ENCODE data around the gene SORBS1. TPM values are rescaled to one million over a fixed set of nuclear protein-coding genes. Genes with fewer than 3 reads are reported as not detected.

Gene SORBS1
- total and polyA plus RNA-seq, 4 donors, result 13.1 to 68.9 (median 44.0) TPM

- TF ChIP-seq CTCF (IDR thresholded peaks at IDR 0.05; ENCODE audit: control extremely low read depth, extremely low read depth), result peak; percentile 85
- Histone ChIP-seq H3K36me3 (ENCODE audit: control insufficient read depth in 4 of 4, insufficient read depth in 4 of 4, low read length in 4 of 4) (peaks cover 0 to 7% (median 2%) of the 10 kb centered on the region in 4 donors), H3K4me1 (ENCODE audit: control insufficient read depth in 5 of 5, insufficient read depth in 5 of 5, low read length in 5 of 5) (peaks cover 0 to 11% (median 0%) of the 10 kb centered on the region in 5 donors), H3K27me3 (ENCODE audit: control insufficient read depth in 3 of 3, insufficient read depth in 3 of 3, low read length in 2 of 3) (no peaks in the 10 kb centered on the region), H3K27ac (ENCODE audit: low read depth in 1 of 2, low read length in 1 of 2) (no peak overlapping the region), H3K9ac (ENCODE audit: insufficient read depth in 1 of 2, low read length in 2 of 2) (no peak overlapping the region), H3K9me3 (ENCODE audit: control insufficient read depth in 4 of 4, insufficient read depth in 3 of 4, low read length in 3 of 4) (no peaks in the 10 kb centered on the region), H3K4me3 (no peak overlapping the region)
- DNase-seq, result peak; percentile 37 to 82 (median 81)
- WGBS, 2 donors, result 1 to 4% methylated on average over 2 of the region's 2 CpGs
- ATAC-seq (ENCODE audit: insufficient read depth, low FRiP score), result no peak
Observed at GRCh38 chr10:95363303-95363912, 197.8 kb downstream of the SORBS1 start.

GRCh38 chr10:95360122-95360714 lies 201.0 kb downstream of the SORBS1 start:
- no peak for TF ChIP-seq CTCF (IDR thresholded peaks at IDR 0.05; ENCODE audit: control extremely low read depth, extremely low read depth)
- ATAC-seq (ENCODE audit: insufficient read depth, low FRiP score) (no peak), DNase-seq (peak; percentile 16 to 24 (median 20))
- Histone ChIP-seq H3K4me1 (ENCODE audit: control insufficient read depth in 5 of 5, insufficient read depth in 5 of 5, low read length in 5 of 5) (peaks cover 0 to 11% (median 0%) of the 10 kb centered on the region in 5 donors), H3K27me3 (ENCODE audit: control insufficient read depth in 3 of 3, insufficient read depth in 3 of 3, low read length in 2 of 3) (no peaks in the 10 kb centered on the region), H3K9ac (ENCODE audit: insufficient read depth in 1 of 2, low read length in 2 of 2) (no peak overlapping the region), H3K9me3 (ENCODE audit: control insufficient read depth in 4 of 4, insufficient read depth in 3 of 4, low read length in 3 of 4) (no peaks in the 10 kb centered on the region), H3K27ac (ENCODE audit: low read depth in 1 of 2, low read length in 1 of 2) (no peak overlapping the region), H3K36me3 (ENCODE audit: control insufficient read depth in 4 of 4, insufficient read depth in 4 of 4, low read length in 4 of 4) (peaks cover 7 to 12% (median 10%) of the 10 kb centered on the region in 4 donors), H3K4me3 (no peak overlapping the region)

- no peak overlapping the region for H3K9ac ChIP-seq (ENCODE audit: insufficient read depth in 1 of 2, low read length in 2 of 2)
- no peaks in the 10 kb centered on the region for H3K27me3 ChIP-seq (ENCODE audit: control insufficient read depth in 3 of 3, insufficient read depth in 3 of 3, low read length in 2 of 3)
- WGBS, 2 donors, result 86 to 92% methylated on average over 6 of the region's 6 CpGs
- H3K36me3 ChIP-seq (ENCODE audit: control insufficient read depth in 4 of 4, insufficient read depth in 4 of 4, low read length in 4 of 4), result peaks cover 7 to 14% (median 11%) of the 10 kb centered on the region in 4 donors
- H3K27ac ChIP-seq (ENCODE audit: low read depth in 1 of 2, low read length in 1 of 2), result no peak overlapping the region
- no peak overlapping the region for H3K4me3 ChIP-seq
- H3K9me3 ChIP-seq (ENCODE audit: control insufficient read depth in 4 of 4, insufficient read depth in 3 of 4, low read length in 3 of 4), result no peaks in the 10 kb centered on the region
- H3K4me1 ChIP-seq (ENCODE audit: control insufficient read depth in 5 of 5, insufficient read depth in 5 of 5, low read length in 5 of 5), result peaks cover 0 to 11% (median 0%) of the 10 kb centered on the region in 5 donors
- ATAC-seq (ENCODE audit: insufficient read depth, low FRiP score) (no peak), DNase-seq (no peak)
- no peak for TF ChIP-seq CTCF (IDR thresholded peaks at IDR 0.05; ENCODE audit: control extremely low read depth, extremely low read depth)
Observed at GRCh38 chr10:95359466-95359865, 201.7 kb downstream of the SORBS1 start.

Measured in lung (tissue), 12 donors.